C4-2B (cell line): ENCODE measurements around the gene OR11A1.

ENCODE experiments used
- CTCF ChIP-seq: fragments of 450-650 bp; conservative IDR thresholded peaks from 2 replicates; pipeline ENCODE4 v1.5.1; 2017; ENCODE audit warnings: mild to moderate bottlenecking
- ZFX ChIP-seq: fragments of 450-650 bp; IDR thresholded peaks from 2 replicates; pipeline ENCODE4 v1.6.1; 2017

DNA sequence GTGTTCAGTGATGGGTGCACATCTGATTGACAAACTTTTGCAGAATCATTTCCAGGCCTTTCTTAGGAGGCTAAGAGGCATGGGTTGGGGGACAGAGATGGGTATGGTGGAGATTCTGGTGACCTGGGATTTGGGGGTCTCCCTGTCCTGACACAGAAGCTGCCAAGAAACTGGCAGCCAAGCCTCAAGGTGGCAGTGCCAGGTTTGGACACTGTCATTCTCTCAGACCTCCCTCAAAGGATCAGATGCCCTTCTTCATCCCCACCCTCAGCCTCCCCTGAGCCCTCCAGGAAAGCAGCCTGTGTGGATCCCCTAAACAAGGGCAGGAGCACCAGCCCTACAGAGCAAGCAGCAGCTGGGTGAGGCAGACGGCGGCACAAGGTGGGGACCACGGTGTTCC is 48.9 kb upstream of the OR11A1 start:
- no peak for TF ChIP-seq CTCF
- no peak for TF ChIP-seq ZFX
